ENCODE measurements around the gene C11orf97. TPM values are rescaled to one million over a fixed set of nuclear protein-coding genes. Genes with fewer than 3 reads are reported as not detected.
"Not testable (repeated sequence)": the region's sequence is repeated elsewhere in the genome, so short reads cannot be mapped to it uniquely, and the experiment has no call there.

C11orf97 gene
- total RNA-seq (2014; rRNA removed; shearing (Covaris generic)): not detected in 2 replicates

DNA sequence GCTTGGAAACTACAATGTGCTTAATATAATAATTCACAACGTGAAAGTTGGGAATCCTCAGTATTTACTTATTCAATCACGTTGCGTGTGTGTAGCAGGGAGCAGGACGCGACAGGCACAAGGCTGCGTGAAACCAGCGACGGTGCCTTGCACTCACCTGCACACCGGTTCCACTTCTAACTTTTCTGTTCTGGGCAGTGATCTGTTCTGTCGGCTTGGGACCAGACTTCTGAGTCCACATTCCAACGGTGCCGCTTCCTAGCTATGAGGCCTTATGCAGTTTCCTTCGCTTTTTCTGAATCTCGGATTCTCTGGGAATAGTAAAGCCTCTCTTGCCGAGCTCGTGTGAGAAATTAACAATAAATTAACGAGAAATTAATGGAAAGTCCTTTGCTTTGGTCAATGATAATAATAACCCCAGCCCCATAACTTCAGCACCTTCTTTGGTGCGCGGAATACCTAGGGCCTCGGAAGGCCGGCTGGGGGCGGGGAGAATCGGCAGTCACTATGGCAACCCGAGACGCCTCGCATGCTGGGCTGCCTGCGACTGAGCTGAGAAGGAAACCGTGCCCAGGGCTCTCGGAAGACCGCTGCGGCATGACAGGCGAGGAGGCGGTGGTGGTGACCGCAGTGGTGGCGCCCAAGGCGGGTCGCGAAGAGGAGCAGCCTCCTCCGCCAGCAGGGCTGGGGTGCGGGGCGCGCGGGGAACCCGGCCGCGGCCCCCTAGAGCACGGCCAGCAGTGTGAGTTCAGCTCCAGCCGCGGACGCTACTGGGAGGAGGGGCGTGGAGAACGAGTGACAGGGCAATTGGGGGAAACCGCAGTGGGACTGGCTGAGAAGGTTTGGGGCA lies at the start of gene C11orf97:
Gene C11orf97 (plus strand): TSS at position 530 of the 850 bp plus-strand sequence. CDS start 68 bp downstream, at position 598.
- H3K9me3 ChIP-seq (replicated peaks): no peaks in the 10 kb centered on the region
- H3K4me3 ChIP-seq: peak within 1 kb of the TSS; percentile 58
- H3K36me3 ChIP-seq: no peaks in the 10 kb centered on the region
- no peaks in the 10 kb centered on the region for H3K4me1 ChIP-seq
- DNase-seq: peak; percentile 37 to 53
- H3K27ac ChIP-seq: no peak within 1 kb of the TSS
- no peaks in the 10 kb centered on the region for H3K27me3 ChIP-seq

DNA sequence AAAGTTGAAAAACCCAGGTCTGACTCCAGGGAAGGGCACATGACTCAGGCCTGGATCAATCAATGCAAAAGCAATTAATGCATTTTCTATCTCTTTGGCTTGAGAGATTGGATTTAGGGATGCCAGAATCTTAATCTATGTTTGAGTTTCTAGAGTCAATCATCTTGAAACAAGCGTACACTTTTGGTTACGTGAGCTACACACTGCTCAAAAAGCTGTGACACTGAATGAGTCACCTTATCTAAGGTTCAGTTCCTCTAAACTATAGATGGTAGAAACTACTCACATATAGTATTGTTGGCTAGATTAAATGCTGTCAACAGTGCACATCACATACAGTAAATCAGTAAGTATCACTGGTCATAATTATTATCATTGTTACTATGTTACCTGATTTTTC lies 42.8 kb upstream of the C11orf97 start:
- H3K4me1 ChIP-seq: no peaks in the 10 kb centered on the region
- H3K27ac ChIP-seq: no peak overlapping the region
- peaks cover 2% of the 10 kb centered on the region; the same call in 1 of the 2 replicates for H3K36me3 ChIP-seq
- H3K27me3 ChIP-seq: no peaks in the 10 kb centered on the region
- H3K9me3 ChIP-seq (replicated peaks): no peaks in the 10 kb centered on the region
- DNase-seq: no peak
- no peak overlapping the region for H3K4me3 ChIP-seq

DNA sequence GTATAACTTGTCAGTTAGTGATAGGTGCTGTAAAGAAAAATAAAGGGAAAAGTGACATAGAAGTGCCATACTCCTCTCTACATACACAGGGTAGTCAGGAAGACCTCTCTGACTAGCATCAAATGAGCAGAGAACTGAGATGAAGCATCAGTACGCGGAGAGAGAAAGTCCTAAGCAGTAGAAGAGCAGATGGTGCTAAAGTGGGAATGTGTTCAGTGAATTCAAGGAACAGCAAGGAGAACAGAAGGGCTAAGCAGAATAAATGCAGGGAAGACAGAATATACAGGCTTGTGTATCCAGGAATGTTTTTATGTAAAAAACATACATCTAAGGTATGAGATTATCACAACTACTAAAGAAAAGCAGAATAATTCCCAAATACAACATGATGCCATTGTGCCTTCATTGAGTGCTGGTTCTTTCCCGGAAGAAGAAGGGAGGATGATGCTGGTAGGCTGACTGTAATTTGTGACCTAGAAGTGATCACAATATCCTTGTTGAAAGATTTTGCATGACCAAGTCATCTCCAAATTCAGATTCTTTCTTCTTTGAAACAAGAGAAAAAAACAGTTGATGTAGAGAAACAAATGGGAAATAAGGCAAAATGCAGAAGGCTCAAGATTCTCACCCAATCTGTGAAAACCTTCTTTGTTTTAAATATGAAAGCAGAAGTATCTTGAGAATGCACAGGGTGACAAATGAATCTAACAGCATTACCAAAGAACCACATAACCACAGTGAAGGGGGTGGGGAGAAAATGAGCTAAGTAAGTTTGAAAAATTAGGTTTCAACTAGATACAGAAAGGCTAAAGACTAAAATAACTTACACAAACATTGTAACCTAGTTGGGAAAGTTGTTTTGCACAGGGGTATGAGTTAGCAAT lies 39.1 kb upstream of the C11orf97 start:
- DNase-seq: no peak
- Histone ChIP-seq H3K36me3 (no peaks in the 10 kb centered on the region; the same call in 1 of the 2 replicates), H3K4me1 (no peaks in the 10 kb centered on the region), H3K9me3 (replicated peaks) (no peaks in the 10 kb centered on the region), H3K4me3 (no peak overlapping the region), H3K27me3 (no peaks in the 10 kb centered on the region), H3K27ac (no peak overlapping the region)

GRCh38 chr11:94477624-94478023 lies 34.6 kb upstream of the C11orf97 start:
- Histone ChIP-seq H3K4me1 (no peaks in the 10 kb centered on the region), H3K9me3 (replicated peaks) (no peaks in the 10 kb centered on the region), H3K27ac (no peak overlapping the region), H3K36me3 (no peaks in the 10 kb centered on the region; the same call in none of the 2 replicates), H3K4me3 (no peak overlapping the region), H3K27me3 (no peaks in the 10 kb centered on the region)
- no peak for DNase-seq

DNA sequence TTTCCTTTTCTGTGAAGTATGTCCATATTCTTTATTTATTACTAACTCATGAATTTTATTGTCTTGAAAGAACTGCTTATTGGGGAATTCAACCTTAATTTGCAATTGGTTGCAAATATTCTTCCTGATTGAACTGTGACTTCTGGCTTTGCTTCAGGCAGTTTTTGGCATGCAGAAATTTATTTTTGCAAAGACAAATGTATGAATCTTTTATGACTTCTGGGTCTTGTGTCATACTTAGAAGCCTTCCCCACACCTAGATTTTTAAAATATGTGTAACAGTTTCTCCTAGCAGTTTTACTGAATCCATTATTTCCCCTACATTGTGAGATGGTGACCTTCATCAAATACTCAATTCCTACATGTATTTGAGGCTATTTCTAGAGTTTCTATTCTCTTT lies 30.9 kb upstream of the C11orf97 start:
- peaks cover 3% of the 10 kb centered on the region for H3K36me3 ChIP-seq
- H3K27ac ChIP-seq: no peak overlapping the region
- H3K4me3 ChIP-seq: no peak overlapping the region
- H3K9me3 ChIP-seq (replicated peaks): no peaks in the 10 kb centered on the region
- no peak for DNase-seq
- H3K27me3 ChIP-seq: no peaks in the 10 kb centered on the region
- no peaks in the 10 kb centered on the region for H3K4me1 ChIP-seq

GRCh38 chr11:94486068-94486467 lies 26.2 kb upstream of the C11orf97 start:
- Histone ChIP-seq H3K4me3 (no peak overlapping the region), H3K9me3 (replicated peaks) (no peaks in the 10 kb centered on the region), H3K27me3 (no peaks in the 10 kb centered on the region), H3K36me3 (peaks cover 8% of the 10 kb centered on the region), H3K27ac (no peak overlapping the region), H3K4me1 (no peaks in the 10 kb centered on the region)
- DNase-seq: no peak

DNA sequence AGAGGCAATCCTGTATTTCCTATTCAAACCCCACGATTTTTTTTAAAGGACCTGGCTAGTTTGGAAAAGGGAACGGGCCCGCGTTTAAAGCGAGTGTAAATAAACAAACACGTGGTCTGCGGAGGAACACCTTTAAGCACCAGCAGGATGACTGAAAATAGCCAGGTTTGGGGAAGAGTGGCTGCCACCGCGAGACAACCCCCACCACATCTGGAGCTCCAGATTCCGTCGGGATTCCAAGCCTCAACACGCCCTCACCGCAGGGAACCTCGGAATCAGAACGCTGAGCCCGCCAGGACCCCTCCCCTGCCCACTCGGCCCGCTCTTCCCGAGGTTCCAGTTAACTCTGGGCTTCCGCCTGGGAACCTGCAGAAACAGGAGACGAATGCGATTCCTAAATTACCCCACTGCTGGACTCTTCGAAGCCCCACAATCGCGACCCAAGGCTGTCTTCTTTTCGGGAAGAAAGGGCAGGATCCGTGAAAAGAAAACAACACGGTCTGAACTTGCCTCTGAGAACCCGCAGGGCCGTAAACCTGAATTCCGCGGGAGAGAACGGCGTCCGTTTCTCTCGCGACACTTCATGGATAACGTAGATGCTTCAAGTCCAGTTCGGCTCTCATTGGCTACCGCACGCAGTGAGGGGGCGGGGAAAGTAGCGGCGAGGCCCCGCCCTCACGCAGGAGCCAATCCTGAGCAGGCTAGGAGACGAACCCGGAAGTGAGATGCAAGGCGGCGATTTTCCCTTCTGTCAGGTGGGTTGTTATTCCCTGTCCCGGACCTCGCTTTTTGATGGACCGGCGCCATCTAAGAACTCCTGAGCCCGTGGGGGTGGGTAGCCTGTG lies 18.8 kb upstream of the C11orf97 start, which contains the start of the genes ANKRD49 and MRE11:
Gene ANKRD49 (plus strand): TSS at position 704 of the 845 bp plus-strand sequence. CDS start 2,710 bp downstream, outside the sequence.
Gene MRE11 (minus strand): TSS at position 564 of the 845 bp plus-strand sequence. CDS start 1,043 bp downstream, outside the sequence.
- Histone ChIP-seq H3K27me3 (no peaks in the 10 kb centered on the region), H3K9me3 (replicated peaks) (no peaks in the 10 kb centered on the region), H3K4me3 (peak within 1 kb of the TSS; percentile 89), H3K36me3 (peaks cover 2% of the 10 kb centered on the region; the same call in 1 of the 2 replicates), H3K4me1 (peaks cover 3% of the 10 kb centered on the region; the same call in 1 of the 2 replicates), H3K27ac (peak within 1 kb of the TSS; percentile 91)
- DNase-seq: peak; percentile 90 to 95

DNA sequence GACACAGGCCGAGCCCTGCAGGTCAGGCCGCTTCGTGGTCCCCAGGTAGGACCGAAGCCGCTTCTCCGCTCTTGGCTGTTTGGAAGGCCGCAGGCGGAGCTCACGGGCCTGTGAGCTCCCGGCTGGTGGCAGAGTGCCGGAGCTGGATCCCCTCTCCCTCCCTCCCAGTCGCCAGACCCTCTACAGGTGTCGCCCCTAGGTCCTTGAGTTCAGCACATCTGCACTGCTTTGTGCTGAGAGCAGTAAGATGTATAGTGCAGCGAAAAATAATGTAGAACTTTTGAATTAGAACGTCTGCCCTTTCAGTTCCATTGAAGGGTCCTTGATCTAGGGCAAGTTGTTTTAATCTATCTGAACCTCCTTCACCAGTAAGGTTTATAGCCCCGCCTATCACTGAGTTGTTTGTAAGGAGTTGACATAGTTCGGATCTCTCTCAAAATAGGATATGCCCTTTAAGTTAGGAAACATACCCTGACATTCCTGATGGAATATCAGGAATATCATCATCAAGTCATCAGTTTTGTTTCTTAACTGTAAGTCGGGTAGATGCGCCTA lies 18.1 kb upstream of the C11orf97 start:
- Histone ChIP-seq H3K9me3 (replicated peaks) (no peaks in the 10 kb centered on the region), H3K4me1 (peaks cover 3% of the 10 kb centered on the region; the same call in 1 of the 2 replicates), H3K27me3 (no peaks in the 10 kb centered on the region), H3K27ac (peak overlapping the region; percentile 91), H3K36me3 (no peaks in the 10 kb centered on the region; the same call in 1 of the 2 replicates), H3K4me3 (peak overlapping the region; percentile 89)
- DNase-seq: no peak

DNA sequence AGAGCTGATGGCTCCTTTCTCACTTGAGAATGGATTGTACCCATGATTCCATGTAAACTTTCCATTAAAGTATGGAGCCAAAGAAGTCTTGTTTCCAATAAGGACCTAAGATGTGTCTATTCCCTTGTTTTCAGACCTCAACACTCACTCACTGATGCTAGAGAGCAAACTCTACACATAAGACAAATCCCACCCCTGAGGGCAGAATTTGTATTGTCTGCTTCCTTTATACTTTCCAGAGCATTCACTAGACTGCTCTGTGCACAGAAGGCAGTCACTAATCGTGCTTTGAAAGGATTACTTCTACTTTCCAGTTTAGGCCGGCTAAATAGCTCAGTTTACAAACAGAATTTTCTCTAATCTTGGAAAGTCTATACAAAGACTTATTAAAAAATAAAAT lies 12.1 kb upstream of the C11orf97 start:
- Histone ChIP-seq H3K4me1 (no peaks in the 10 kb centered on the region), H3K27me3 (no peaks in the 10 kb centered on the region), H3K4me3 (no peak overlapping the region), H3K27ac (no peak overlapping the region), H3K36me3 (no peaks in the 10 kb centered on the region), H3K9me3 (replicated peaks) (no peaks in the 10 kb centered on the region)
- DNase-seq: no peak

- no peak for DNase-seq
- Histone ChIP-seq H3K27me3 (no peaks in the 10 kb centered on the region), H3K27ac (no peak overlapping the region), H3K4me3 (no peak overlapping the region), H3K4me1 (no peaks in the 10 kb centered on the region), H3K36me3 (no peaks in the 10 kb centered on the region), H3K9me3 (replicated peaks) (no peaks in the 10 kb centered on the region)
These were observed 10.7 kb upstream of the C11orf97 start for GRCh38 chr11:94501522-94501921.

DNA sequence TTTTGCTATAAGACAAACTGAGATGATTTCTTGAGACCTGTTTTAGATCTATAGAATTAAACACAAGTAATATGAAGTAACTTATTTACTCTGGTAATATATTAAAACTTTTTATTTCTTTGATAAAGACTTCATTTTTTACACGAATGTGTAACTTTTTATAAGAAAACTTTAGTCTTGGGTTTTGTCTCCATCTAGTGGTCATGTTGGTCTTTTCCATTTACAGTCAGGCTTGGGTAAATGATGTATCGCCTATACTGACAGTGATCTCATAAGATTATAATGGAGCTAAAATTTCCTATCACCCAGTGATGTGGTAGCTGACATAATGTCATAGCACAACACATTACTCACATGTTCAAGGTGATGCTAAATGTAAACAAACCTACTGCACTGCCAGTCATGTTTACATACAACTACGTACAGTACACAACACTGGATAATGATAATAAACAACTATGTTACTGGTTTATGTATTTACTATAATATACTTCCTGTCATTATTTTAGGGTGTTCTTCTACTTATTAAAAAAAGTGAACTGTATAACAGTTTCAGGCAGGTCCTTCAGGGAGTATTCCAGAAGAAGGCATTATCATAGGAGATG lies 7.5 kb upstream of the C11orf97 start:
- no peaks in the 10 kb centered on the region for H3K9me3 ChIP-seq (replicated peaks)
- no peaks in the 10 kb centered on the region for H3K4me1 ChIP-seq
- H3K27ac ChIP-seq: no peak overlapping the region
- no peaks in the 10 kb centered on the region for H3K36me3 ChIP-seq
- H3K4me3 ChIP-seq: no peak overlapping the region
- DNase-seq: peak in 1 of 2 experiments; percentile 62
- H3K27me3 ChIP-seq: no peaks in the 10 kb centered on the region

- H3K27ac ChIP-seq; H3K36me3 ChIP-seq; H3K9me3 ChIP-seq (replicated peaks); H3K4me1 ChIP-seq; H3K27me3 ChIP-seq; H3K4me3 ChIP-seq; DNase-seq: not testable (repeated sequence)
These were observed 5.7 kb upstream of the C11orf97 start for GRCh38 chr11:94506513-94506912.

DNA sequence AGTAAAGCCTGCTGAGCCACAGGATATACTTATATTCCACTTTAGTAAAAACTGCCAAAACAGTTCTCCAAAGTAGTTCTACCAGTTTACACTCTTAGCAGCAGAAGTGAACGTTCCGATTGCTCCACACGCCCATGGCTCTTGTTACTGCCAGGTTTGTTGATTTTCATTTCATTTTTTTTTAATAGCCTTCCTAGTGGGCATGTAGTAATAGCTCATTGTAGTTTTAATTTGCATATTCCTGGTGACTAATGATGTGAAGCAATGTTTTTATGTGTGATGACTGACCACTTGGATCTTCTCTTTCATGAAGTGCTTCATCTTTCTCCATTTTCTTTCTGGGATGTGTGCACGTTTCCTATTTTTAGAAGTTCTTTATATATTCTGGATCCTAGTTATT lies 4.8 kb upstream of the C11orf97 start:
- no peaks in the 10 kb centered on the region for H3K27me3 ChIP-seq
- no peaks in the 10 kb centered on the region for H3K4me1 ChIP-seq
- DNase-seq: no peak
- no peak overlapping the region for H3K27ac ChIP-seq
- H3K36me3 ChIP-seq: no peaks in the 10 kb centered on the region
- no peak overlapping the region for H3K4me3 ChIP-seq
- no peaks in the 10 kb centered on the region for H3K9me3 ChIP-seq (replicated peaks)
